HG02970 (cell line): ENCODE results near the gene PXMP2.
A peak's percentile ranks its signal among the peaks of the same experiment; 100 is the strongest.

Source experiments
- ATAC-seq: cut with Tn5 transposase; IDR thresholded peaks from one replicate; pipeline ENCODE4 v1.9.1; 2021; ENCODE audit warnings: mild to moderate bottlenecking, moderate library complexity, moderate number of reproducible peaks; ENCODE audit not compliant: unreplicated experiment, low FRiP score

Gene PXMP2

DNA sequence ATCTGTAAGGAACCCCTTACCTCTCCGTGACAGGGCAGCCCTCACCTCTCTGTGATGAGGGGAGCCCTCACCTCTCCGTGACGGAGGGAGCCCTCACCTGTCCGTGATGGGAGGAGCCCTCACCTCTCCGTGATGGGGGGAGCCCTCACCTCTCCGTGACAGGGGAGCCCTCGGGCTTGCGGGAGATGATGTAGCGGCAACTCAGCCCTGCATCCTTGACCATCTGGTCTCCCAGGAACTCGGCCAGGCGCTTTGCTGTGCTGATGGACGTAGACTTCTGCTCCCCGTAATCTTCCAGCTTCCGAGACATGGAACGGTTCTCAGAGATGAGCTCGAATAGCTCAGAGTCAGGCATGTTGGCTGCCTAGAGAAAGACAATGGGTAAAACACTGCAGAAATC, 28.2 kb upstream of the PXMP2 start:
- no peak for ATAC-seq

DNA sequence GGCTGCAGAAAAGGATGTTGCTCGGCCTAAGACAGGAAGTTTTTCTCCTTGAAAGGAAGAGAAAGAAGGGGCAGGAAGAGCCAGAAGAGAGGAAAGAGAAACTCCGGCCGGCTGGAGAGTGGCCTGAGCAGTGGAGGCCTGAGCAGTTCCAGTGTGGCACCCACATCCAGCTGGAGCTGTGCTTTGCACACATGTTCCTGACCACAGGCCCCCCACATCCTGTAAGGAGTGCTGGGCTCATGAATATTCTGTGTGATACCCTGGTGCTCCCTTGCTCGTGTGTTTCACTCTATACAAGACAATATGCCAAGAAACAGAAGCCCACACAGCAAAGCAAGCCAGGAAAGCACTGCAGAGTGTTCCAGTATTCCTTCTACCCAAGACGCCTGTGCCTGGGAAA, 27.3 kb upstream of the PXMP2 start:
- no peak for ATAC-seq

DNA sequence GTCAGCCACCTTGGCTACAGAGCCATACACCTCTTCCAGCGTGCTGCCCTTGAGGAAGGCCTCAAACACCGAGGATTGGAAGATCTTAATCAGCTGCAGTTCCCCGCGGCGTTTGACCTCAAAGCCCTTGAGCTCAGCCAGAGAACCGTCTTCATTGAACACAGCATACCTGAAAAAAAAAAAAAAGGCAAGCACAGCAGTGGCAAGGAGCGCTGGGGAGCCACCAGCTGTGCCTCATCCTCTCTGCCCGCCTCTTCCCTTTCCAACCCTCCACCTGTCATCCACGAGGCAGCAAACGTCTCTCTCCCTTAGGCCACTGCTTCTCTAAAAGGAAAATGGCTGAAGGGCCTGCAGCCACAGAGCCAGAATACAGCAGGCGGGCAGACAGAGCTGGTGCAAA, 26.4 kb upstream of the PXMP2 start:
- ATAC-seq = no peak

DNA sequence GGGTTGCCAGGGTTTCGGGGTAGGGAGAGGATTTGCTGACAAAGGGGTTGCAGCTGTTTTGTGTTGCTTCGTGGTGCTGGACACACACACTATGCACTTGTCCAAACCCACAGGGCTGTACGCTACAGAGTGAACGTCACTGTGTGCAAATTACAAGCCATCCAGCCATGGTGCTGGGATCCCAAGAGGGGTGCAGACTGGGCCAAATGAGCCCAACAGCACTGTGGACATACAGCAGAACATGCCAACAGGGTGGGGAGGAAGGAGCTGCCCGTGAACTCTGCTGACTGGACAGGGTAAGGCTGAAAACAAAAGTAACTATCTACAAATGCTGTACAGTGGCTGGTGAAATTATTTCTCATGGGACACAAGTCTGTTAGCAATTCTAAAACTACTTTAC, 25.4 kb upstream of the PXMP2 start:
- ATAC-seq = no peak

DNA sequence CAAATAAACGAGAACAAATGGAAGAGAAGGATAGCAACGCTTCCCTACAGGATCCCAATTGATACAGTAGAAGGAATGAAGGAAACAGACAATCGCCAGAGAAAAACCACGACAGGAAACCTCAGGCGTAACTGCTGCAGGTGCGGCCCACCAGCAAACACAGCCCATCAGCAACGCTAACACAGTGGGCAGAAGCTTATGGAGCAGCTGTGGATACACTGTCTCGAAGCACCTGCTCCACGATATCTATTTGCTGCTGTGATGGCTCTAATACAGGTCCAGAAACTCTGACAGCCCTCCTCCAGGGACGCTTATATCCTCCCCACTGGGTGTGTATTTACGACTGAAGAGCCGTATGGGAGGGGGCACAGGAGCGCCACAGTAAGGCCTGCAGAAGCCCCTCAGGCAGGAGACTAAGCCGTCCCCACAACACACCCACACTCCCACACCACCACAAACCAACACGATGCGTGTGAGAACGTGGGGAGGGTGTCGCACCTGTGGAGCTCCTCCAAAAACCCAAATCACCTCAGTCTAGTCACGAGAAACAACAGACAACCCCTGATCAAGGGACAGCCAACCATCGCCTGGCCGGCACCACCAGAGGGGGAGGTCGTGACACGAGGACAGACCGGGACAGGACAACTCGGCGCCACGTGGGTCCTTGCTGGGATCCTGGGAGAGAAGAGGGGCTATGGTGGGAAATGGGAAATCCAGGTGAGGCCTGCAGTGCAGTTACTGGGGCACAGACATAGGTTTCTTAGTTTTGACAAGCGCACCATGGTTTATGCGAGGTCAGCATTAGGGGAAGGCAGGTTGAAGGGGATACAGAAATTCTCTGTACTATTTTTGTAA, 24.3 kb upstream of the PXMP2 start:
- ATAC-seq = no peak

DNA sequence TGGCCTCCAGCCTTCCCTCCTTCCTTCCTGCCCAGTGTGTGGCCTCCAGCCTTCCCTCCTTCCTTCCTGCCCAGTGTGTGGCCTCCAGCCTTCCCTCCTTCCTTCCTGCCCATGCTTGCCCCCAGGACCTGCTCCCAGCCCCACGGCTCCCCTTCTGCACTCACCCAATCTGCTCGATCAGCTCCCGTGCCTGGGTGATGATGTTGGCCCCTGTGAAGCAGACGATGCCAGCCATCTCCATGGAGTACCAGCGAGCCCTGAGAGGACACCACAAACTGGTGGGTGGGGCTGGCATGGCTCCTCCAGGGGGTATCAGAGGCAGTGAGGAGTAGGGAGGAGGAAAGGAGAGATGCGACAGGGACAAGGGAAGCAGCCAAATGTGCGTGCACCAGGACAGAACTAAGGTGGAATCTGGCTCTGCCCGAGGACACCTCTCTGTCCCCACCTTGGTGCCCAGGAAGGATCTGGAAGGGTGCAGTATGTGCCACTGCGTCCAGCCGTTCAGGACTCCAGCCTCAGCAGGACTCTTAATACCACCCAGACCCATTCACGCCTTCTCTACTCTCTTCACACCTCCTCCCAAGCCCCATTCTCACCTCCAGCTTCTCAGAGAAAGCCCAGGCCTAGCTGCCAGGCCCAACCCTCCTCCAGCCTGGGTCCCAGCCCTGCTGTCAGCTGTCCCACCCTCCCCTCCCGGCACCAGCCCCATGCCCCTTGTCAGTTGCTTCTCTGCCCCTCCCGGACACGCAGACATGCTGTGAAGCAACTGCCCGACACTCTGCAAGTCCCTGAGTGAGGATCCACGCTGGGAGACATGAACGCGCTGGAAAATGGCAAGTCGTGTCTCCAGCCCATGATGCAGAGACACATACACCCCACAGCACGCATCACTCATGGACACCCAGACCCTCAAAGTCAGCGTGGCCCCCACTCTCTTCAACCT, 22.9 kb upstream of the PXMP2 start:
- ATAC-seq = no peak

DNA sequence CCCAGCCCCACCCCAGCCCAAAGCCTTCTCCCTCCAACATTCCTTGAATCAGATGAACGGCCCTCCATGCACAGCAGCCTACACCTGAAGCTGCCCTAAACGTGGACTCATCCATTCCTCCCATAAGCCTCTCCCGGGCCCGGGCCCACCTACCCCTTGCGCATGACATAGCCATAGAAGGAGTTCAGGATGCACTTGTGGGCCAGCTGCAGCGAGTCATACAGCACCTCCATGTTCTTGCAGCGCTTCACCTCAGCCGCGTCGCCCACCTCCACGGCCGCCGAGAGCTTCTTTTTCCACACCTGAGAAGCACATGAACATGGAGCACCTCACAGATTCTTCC, 22.3 kb upstream of the PXMP2 start:
- ATAC-seq = no peak

DNA sequence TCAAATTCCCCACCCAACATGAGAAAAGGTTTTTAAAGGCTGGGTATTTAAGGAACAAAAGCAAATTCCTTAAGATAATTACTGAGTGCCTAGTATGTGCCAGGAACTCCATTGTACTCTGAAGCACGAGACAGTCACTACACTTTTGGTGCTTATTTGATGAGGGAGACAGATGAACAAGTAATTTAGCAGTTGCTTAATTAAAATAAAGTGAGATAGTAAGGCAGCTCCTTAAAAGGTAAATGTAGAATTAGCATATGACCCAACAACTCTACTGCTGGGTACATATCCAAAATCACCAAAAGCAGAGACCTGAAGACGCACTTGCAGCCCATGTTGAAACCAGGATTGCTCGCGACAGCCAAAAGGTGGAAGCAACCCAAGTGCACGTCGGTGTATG, 21.6 kb upstream of the PXMP2 start:
- no peak for ATAC-seq

DNA sequence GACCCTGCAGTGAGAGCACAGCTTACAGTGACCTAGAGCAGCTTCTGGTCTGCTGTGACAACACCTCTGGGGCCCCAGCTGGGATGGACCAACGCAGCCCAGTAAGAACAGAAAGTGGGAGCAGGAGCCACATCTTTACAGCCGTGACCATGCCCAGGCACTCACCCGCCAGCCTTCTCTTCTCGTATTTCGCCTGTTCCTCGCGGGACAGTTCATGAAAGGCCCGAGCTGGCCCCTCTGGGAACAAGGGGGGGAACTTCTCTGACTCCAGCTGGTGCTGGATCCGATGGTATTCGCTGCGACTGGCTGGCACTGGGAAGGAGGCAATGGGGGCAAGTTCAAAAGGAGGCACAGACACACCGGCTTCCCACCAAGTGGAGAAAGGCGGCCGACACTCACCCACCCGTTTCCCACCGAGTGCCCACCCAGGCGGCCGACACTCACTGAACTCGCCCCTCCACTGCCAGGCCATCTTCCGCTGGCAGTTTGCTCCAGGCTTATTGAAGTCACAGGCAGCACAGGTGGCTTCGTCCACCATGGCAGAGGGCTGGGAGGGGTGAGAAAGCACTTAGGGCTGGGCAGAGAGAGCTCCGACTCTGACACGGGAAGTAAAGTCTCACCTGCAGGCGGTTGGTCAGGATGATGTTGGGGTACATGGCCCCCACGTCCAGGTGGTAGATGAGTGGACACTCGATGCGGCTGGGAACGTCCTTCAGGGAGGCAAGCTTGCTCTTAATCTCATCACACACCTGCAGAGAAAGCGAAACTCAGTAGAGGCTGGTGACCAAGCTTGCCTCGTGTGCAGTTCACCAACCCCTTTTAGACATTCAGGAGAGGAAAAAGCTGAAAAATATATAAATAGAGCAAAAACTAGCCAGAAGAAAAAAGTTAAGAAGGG, 18.9 kb upstream of the PXMP2 start:
- ATAC-seq = no peak

DNA sequence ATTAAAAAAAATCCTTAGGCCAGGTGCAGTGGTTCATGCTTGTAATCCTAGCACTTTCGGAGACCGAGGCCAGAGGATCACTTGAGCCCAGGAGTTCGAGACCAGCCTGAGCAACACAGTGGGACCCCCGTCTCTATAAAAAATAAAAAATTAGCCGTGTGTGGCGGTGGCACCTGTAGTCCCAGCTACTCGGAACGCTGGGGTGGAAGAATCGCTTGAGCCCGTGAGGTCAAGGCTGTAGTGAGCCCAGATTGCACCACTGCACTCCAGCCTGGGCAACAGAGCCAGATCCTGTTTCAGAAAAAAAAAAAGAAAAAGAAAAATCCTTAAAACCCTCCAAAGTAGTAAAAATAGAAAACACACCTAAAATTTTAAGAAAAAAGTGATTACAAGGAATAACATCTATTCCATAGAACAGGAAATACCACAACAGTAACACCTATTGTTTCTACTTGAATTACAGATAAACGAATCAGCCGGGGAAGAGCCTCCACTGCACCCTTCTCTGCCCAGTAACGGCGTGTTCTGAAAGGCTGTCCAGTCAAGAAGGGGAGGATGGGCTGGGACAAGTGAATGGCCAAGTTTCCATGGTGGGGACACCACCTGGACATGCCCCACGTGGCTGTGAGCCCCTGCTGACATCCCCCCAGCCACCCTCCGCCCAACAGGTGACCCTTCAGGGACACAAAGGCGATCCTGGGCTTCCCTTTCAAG, 18.1 kb upstream of the PXMP2 start:
- ATAC-seq = no peak

DNA sequence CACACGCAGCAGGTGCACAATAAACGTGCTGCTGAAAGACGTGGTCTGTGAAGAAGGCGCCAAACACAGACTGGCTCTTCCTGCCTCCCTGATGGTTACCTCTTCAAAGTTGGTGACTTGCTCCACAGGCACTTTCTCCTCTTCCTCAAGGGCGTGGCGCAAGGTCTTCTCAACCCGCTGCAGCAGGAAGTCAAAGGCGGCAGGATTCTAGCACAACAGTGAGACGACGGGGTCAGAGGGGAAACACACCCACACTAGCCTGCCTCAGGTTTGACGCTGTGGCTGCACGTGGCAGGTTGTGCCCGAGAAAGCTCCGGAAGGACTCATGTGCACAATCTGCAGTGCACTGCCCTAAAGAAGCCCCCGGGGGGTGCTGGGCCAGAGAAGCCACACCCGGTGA, 15.3 kb upstream of the PXMP2 start:
- no peak for ATAC-seq

DNA sequence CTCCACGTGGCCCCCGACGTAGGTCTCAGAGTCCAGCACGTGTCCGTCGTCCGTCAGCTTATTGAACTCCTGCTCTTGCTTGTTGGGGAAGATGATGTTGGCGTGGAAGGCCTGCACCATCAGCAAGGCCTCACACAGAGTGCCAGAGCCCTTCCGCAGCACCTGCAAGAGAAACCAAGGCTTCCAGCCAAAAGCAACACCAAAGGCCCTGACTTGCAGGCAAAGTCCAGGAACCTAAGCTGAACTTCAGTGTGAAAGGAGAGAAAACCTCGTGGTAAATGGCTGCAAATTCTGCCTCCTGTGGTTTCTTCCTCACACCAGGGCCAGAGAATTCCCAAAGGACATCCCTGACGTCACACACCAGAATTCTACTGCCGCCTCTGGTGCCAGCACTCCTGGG, 14.7 kb upstream of the PXMP2 start:
- ATAC-seq = no peak

DNA sequence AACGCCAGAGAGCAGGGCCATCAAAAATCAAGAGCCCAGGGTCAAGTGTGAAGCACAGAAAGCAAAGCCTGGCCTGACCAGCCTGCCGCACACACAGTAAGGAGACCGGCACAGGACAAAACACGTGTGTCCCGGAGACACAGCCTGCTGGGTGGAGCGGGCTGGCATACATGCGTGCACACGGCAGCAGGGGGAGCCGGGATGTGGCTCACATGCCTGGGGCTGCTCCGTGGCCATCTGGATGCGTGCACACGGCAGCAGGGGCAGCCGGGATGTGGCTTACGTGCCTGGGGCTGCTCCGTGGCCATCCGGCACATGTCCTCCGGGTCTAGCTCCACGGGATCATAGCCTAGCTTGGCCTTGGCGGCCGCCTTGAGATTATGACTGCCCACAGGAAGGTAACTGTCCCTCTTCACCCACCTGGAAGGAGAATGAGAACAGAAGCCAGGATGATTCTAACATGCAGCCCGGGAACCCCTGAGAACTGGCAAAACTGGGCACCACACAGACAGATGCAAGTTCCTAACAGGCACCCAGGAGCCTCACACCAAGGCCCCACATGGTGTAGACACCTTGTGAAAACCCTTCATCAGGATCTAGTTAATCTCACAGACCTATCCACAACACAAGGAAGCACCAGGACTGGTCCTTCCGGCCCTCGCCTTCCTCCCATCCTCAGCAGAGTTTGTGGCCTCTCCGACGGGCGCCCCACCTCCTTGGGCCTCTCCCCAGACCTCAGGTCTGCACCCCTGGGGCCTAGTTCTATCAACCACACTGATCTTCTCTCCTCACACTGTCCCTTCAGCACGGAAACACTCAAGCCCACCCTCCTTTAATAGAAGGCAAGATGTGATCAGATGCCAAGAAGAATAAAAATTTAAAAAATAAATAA, 13.9 kb upstream of the PXMP2 start:
- ATAC-seq = no peak

DNA sequence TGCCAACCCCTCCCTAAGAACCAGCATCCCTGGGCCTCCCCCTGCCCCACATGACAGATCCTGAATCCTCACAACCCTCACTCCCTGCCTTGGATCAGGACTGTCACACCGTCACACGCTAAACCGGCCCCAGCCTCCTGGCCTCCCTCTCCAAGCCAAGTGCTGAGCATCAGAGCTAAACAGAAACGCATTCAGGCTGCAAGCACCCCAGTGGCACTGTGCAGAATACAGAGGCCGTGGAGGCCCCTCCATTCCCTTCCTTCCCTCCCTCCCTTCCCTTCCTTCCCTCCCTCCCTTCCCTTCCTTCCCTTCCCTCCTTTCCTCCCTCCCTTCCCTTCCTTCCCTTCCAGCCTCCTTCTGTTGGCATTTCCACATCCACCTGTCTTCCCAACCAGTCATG, 12.8 kb upstream of the PXMP2 start:
- no peak for ATAC-seq

DNA sequence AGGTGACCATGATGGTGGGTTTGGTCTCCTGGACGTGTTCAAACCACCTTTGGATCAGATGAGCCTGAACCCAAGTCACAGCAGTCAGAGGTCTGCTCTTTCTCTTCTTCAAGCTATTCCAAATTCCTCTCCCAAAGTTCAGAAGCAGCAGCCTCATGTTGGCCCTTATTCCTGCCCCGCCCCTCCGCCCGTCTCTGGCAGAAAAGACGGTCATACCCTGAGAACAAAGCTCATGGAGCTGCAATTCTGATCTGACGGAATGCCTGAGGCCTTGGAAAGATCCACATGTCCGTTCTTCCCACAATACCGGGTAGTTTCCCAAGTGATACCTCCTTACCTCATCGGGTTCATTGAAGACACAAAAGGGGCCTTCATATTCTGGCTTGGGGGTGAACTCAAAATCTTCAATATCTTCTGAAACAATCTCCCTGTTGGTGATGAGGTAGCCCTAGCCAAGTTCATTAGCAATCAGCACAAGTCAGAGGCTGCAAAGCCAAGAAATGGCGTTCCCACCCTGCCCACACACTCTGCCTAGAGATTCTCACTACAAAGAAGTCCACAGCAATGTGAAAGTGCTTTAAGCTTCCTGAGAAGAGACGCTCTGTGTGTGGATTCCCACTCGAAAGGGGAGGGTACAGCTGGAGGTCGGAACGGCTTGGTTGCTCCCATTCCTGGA, 11.5 kb upstream of the PXMP2 start:
- ATAC-seq = no peak

DNA sequence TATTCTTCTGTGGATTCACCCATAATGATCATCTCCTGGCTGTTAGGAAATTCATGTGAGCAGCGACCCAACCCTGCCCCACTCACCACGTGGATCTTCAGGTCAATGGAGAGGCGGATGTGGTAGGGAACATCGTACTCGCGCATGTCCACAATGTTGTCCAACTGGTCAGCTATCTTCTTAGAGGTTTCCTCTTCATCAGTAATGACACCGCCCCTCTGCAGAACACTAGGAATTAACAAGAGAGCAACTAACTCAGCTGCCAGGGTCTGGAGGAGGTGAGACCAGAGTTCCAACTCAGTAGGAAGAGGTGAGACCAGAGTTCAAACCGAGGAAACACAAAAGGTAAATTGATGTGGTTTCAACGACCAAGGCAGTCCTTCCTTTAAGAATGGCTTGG, 9.9 kb upstream of the PXMP2 start:
- no peak for ATAC-seq

DNA sequence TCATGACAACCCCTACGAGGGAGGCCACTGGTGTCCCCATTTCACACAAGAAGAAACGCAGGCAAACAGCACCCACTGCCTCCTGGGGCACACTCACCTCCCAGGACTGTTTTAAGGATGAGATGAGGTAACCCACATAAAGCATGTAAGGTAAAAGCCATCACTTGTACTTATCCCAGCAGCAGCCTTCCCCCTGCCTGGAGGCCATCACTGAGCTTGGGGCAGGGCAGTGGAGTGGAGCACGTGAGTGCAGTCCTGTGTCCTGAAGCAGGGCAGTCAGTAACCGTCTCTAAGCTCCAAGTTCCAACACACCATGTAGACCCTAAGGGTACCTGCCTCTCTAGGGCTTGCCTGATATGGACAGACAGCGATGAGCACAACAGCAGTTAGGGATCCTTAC, 2.0 kb upstream of the PXMP2 start:
- ATAC-seq = no peak

DNA sequence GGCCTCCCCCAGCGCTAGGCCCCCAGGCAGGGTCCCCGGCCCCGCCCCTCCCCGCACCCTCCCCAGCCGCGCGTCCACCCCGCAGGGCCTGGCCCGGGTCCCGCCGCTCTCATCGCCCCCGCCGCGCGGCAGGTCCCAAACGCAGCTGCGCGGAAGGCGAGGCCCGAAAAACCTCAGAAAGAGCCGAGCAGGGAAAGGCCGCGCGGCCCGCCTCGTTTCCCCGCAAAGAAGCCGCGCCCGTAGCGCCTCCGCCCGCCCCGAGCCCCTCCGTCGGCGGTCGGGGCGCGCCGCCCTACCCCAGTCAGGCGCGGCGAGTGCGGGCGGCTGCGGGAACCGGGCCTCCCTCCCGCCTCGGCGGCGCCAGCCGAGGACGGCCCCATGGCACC, 569 bp upstream of the PXMP2 start:
- peak; percentile 17 for ATAC-seq

DNA sequence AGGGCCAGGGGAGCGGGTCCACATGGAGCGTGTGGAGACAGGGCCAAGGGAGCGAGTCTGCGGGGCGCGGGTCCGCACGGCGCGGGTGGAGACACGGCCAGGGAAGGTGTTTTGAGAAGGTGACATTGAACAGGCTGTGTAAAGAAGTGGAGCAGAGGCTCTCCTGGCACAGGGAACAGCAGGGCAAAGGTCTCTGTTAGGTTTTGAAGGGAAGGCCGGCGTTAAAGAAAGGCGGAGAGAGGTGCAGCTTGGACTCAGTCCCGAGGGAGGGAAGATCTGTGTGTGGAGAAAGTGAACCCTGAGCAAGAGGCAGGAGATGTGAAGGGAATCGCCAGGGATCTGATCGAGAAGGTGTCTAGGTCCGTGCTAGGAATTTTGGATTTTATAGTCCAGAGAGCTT, 1.8 kb downstream of the PXMP2 start:
- ATAC-seq = no peak
